Measurements from ENCODE around the gene ENKD1. TPM values are rescaled to one million over a fixed set of nuclear protein-coding genes. Genes with fewer than 3 reads are reported as not detected.

Gene ENKD1
- total RNA-seq, 5 donors from 2014 or later (not counting 1 experiment from before 2014, with no cell fraction given), result 4.2 to 12.1 (median 10.1) TPM

DNA sequence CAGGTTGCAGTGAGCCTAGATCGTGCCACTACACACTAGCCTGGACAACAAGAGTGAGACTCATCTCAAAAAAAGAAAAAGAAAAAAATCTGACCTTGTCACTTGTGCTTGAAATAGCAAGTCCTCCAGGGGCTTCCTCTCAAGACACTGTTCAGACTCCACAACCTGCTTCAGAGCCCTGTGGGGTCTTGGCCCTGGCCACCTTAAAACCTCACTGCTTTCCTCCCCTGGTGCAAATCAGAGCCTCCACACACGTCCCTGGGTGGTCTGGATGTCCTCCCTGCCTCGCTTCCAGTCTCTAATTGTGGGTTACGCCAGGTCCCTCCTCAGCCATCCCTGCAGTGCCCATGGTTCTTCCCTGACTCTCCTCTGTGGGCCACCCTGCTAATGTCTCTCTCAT is 11.2 kb downstream of the ENKD1 start:
- H3K27me3 ChIP-seq (replicated peaks in 1 of 2; ENCODE audit: control insufficient read depth in 2 of 2, extremely low read depth in 1 of 2, insufficient read depth in 2 of 2, low read length in 1 of 2), result no peaks in the 10 kb centered on the region
- H3K36me3 ChIP-seq (ENCODE audit: control insufficient read depth in 2 of 2, extremely low read depth in 1 of 2, insufficient read depth in 1 of 2, low read length in 1 of 2), result peaks cover 22 to 60% of the 10 kb centered on the region in 2 donors
- ATAC-seq (replicated peaks in 1 of 4) (no peak), DNase-seq (no peak)
- no peaks in the 10 kb centered on the region for H3K9me3 ChIP-seq
- no peaks in the 10 kb centered on the region for H3K27me3 Mint-ChIP-seq
- H3K4me3 Mint-ChIP-seq, result no peak overlapping the region
- H3K27ac Mint-ChIP-seq, result peak overlapping the region in 1 of 2 donors; percentile 60
- no peak overlapping the region for H3K27ac ChIP-seq (ENCODE audit: low read length)
- H3K4me1 Mint-ChIP-seq, result peaks cover 8 to 32% (median 25%) of the 10 kb centered on the region in 3 donors
- no peaks in the 10 kb centered on the region for H3K9me3 Mint-ChIP-seq
- CTCF ChIA-PET, result interaction anchor here in 1 of 2 donors (1.2 kb wide), 1 partner anchor 14 kb away, joined by 3 read pairs; no protein-coding TSS in a partner anchor
- POLR2A ChIA-PET, result no interaction called here
- H3K36me3 Mint-ChIP-seq, result peaks cover 31% of the 10 kb centered on the region
- peaks cover 5 to 19% of the 10 kb centered on the region in 2 experiments for H3K4me1 ChIP-seq (ENCODE audit: control insufficient read depth in 1 of 2, extremely low read depth in 1 of 2, insufficient read depth in 2 of 2, low read length in 2 of 2)
- 89% methylated on average over 4 of the region's 4 CpGs for WGBS (ENCODE audit: insufficient coverage)
- no peak overlapping the region for H3K4me3 ChIP-seq (ENCODE audit: control insufficient read depth in 1 of 2, extremely low read depth in 1 of 2, low read length in 1 of 2)

GRCh38 chr16:67654403-67654911 is 12.1 kb downstream of the ENKD1 start:
- Histone ChIP-seq H3K9me3 (no peaks in the 10 kb centered on the region), H3K4me3 (ENCODE audit: control insufficient read depth in 1 of 2, extremely low read depth in 1 of 2, low read length in 1 of 2) (no peak overlapping the region), H3K27me3 (replicated peaks in 1 of 2; ENCODE audit: control insufficient read depth in 2 of 2, extremely low read depth in 1 of 2, insufficient read depth in 2 of 2, low read length in 1 of 2) (no peaks in the 10 kb centered on the region), H3K36me3 (ENCODE audit: control insufficient read depth in 2 of 2, extremely low read depth in 1 of 2, insufficient read depth in 1 of 2, low read length in 1 of 2) (peaks cover 26 to 69% of the 10 kb centered on the region in 2 donors), H3K4me1 (ENCODE audit: control insufficient read depth in 1 of 2, extremely low read depth in 1 of 2, insufficient read depth in 2 of 2, low read length in 2 of 2) (peaks cover 5 to 15% of the 10 kb centered on the region in 2 experiments), H3K27ac (ENCODE audit: low read length) (no peak overlapping the region)
- no peak for DNase-seq
- POLR2A ChIA-PET, result no interaction called here
- Mint-ChIP-seq H3K9me3 (no peaks in the 10 kb centered on the region), H3K27ac (no peak overlapping the region), H3K36me3 (peaks cover 38% of the 10 kb centered on the region), H3K4me3 (no peak overlapping the region), H3K4me1 (peaks cover 9 to 33% (median 24%) of the 10 kb centered on the region in 3 donors), H3K27me3 (no peaks in the 10 kb centered on the region)
- 96% methylated on average over 30 of the region's 30 CpGs for WGBS (ENCODE audit: insufficient coverage)
- ATAC-seq (replicated peaks in 1 of 4), result no peak
- CTCF ChIA-PET, result no interaction called here

- ATAC-seq (replicated peaks in 1 of 4), result no peak
- Mint-ChIP-seq H3K27ac (no peak overlapping the region), H3K4me3 (no peak overlapping the region), H3K4me1 (peaks cover 5 to 28% (median 18%) of the 10 kb centered on the region in 3 donors), H3K36me3 (peaks cover 38% of the 10 kb centered on the region), H3K27me3 (no peaks in the 10 kb centered on the region), H3K9me3 (no peaks in the 10 kb centered on the region)
- no peak for DNase-seq
- Histone ChIP-seq H3K4me3 (ENCODE audit: control insufficient read depth in 1 of 2, extremely low read depth in 1 of 2, low read length in 1 of 2) (no peak overlapping the region), H3K36me3 (ENCODE audit: control insufficient read depth in 2 of 2, extremely low read depth in 1 of 2, insufficient read depth in 1 of 2, low read length in 1 of 2) (peaks cover 26 to 74% of the 10 kb centered on the region in 2 donors), H3K27me3 (replicated peaks in 1 of 2; ENCODE audit: control insufficient read depth in 2 of 2, extremely low read depth in 1 of 2, insufficient read depth in 2 of 2, low read length in 1 of 2) (no peaks in the 10 kb centered on the region), H3K9me3 (no peaks in the 10 kb centered on the region), H3K27ac (ENCODE audit: low read length) (no peak overlapping the region), H3K4me1 (ENCODE audit: control insufficient read depth in 1 of 2, extremely low read depth in 1 of 2, insufficient read depth in 2 of 2, low read length in 2 of 2) (peaks cover 2 to 10% of the 10 kb centered on the region in 2 experiments)
- CTCF ChIA-PET, result no interaction called here
- 95% methylated on average over 22 of the region's 25 CpGs for WGBS (ENCODE audit: insufficient coverage)
- POLR2A ChIA-PET, result no interaction called here
Measured at GRCh38 chr16:67653789-67654402, 12.7 kb downstream of the ENKD1 start.

DNA sequence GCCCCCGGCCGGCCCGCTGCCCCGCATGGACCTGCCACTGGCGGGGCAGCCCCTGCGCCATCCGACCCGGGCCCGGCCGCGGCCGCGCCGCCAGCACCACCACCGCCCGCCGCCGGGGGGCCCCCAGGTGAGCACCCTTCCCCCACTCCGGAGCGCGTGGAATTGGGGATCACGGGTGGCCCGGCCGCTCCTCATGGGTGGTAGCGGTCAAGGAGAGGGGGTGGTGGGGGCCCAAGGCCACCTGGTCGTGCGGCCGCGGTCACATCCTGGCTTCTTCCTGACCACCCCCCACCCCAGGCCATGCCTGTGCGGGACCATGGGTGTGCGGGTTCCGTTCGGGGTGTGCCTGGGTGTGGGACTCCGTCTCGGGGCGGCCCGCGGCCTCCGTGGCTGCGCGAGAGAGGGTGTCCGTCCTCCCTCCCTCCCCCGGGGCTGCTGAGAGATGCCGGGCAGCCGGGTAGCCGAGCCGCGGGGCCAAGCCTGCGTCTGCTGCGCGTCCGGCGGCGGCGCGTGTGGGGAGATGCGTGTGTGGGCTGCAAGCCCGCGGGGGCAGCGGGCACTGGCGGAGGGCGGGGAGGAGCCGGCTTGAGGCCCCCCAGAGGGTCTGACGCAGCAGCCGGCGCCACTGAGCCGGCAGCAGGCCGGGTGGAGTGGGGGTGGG is 13.3 kb downstream of the ENKD1 start:
- Histone ChIP-seq H3K27me3 (replicated peaks in 1 of 2; ENCODE audit: control insufficient read depth in 2 of 2, extremely low read depth in 1 of 2, insufficient read depth in 2 of 2, low read length in 1 of 2) (no peaks in the 10 kb centered on the region), H3K4me1 (ENCODE audit: control insufficient read depth in 1 of 2, extremely low read depth in 1 of 2, insufficient read depth in 2 of 2, low read length in 2 of 2) (peaks cover 0 to 3% of the 10 kb centered on the region in 2 experiments), H3K4me3 (ENCODE audit: control insufficient read depth in 1 of 2, extremely low read depth in 1 of 2, low read length in 1 of 2) (no peak overlapping the region), H3K9me3 (no peaks in the 10 kb centered on the region), H3K36me3 (ENCODE audit: control insufficient read depth in 2 of 2, extremely low read depth in 1 of 2, insufficient read depth in 1 of 2, low read length in 1 of 2) (peaks cover 26 to 79% of the 10 kb centered on the region in 2 donors), H3K27ac (ENCODE audit: low read length) (no peak overlapping the region)
- no peak overlapping the region for H3K27ac Mint-ChIP-seq
- no peaks in the 10 kb centered on the region for H3K9me3 Mint-ChIP-seq
- peaks cover 1 to 24% (median 14%) of the 10 kb centered on the region in 3 donors for H3K4me1 Mint-ChIP-seq
- H3K36me3 Mint-ChIP-seq, result peaks cover 38% of the 10 kb centered on the region
- no peak for ATAC-seq (replicated peaks in 1 of 4)
- no peak for DNase-seq
- ChIA-PET POLR2A (no interaction called here), CTCF (no interaction called here)
- H3K4me3 Mint-ChIP-seq, result no peak overlapping the region
- no peaks in the 10 kb centered on the region for H3K27me3 Mint-ChIP-seq
- WGBS (ENCODE audit: insufficient coverage), result 97% methylated on average over 43 of the region's 68 CpGs

DNA sequence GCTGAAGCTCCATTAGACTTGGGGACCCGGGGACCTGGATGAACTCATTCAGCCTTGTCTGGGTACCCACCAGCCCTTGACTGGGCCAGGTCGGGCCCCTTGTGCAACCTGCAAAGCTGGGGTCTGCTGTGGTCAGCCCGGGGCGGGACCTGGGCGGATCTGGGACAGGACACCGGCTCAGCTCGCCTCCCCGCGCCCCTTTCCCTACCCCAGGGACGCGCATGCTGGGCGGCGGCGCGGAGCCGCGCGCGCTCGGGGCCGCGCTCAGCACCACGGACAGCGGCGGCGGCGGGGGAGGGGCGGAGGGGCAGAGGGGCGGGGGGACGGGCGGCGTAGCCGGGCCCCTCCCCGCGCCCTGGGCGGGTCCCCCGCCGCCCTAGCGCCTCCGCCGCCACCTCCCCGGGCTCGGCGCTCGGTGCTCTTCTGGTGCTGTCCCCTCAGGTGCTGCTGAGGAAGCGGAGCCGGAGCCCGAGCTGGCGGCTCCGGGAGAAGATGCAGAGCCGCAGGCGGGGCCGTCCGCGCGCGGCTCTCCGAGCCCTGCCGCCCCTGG is 13.9 kb downstream of the ENKD1 start:
- H3K9me3 Mint-ChIP-seq, result no peaks in the 10 kb centered on the region
- peak overlapping the region in 1 of 2 donors; percentile 71 for H3K27ac Mint-ChIP-seq
- Histone ChIP-seq H3K9me3 (no peaks in the 10 kb centered on the region), H3K27ac (ENCODE audit: low read length) (no peak overlapping the region), H3K4me1 (ENCODE audit: control insufficient read depth in 1 of 2, extremely low read depth in 1 of 2, insufficient read depth in 2 of 2, low read length in 2 of 2) (no peaks in the 10 kb centered on the region), H3K4me3 (ENCODE audit: control insufficient read depth in 1 of 2, extremely low read depth in 1 of 2, low read length in 1 of 2) (no peak overlapping the region), H3K27me3 (replicated peaks in 1 of 2; ENCODE audit: control insufficient read depth in 2 of 2, extremely low read depth in 1 of 2, insufficient read depth in 2 of 2, low read length in 1 of 2) (no peaks in the 10 kb centered on the region), H3K36me3 (ENCODE audit: control insufficient read depth in 2 of 2, extremely low read depth in 1 of 2, insufficient read depth in 1 of 2, low read length in 1 of 2) (peaks cover 26 to 82% of the 10 kb centered on the region in 2 donors)
- ChIA-PET CTCF (no interaction called here), POLR2A (no interaction called here)
- H3K4me3 Mint-ChIP-seq, result no peak overlapping the region
- DNase-seq (no peak), ATAC-seq (replicated peaks in 1 of 4) (peak in 1 of 4 experiments; percentile 17)
- WGBS (ENCODE audit: insufficient coverage), result 93% methylated on average over 50 of the region's 59 CpGs
- H3K36me3 Mint-ChIP-seq, result peaks cover 38% of the 10 kb centered on the region
- peaks cover 1 to 18% (median 14%) of the 10 kb centered on the region in 3 donors for H3K4me1 Mint-ChIP-seq
- H3K27me3 Mint-ChIP-seq, result no peaks in the 10 kb centered on the region

DNA sequence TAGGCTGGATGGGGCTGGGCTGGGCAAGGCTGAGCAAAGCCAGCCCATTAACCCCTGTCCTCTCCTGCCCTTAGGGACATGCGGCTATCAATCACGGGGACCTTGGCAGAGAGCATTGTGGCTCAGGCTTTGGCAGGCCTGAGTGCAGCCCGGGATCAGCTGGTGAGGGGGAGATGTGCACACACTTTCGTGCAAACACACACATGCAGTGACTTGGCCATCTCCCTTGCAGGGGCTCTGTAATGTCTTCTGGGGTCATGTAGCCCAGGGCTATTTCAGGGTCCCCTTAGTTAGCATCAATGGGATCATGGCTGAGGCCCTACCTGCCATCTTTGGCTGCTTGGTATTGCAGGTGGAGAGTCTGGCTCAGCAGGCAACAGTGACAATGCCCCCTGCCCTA is 14.7 kb downstream of the ENKD1 start:
- DNase-seq (no peak), ATAC-seq (replicated peaks in 1 of 4) (no peak)
- ChIA-PET CTCF (no interaction called here), POLR2A (no interaction called here)
- H3K9me3 ChIP-seq, result no peaks in the 10 kb centered on the region
- Mint-ChIP-seq H3K27ac (peak overlapping the region; percentile 61 to 71), H3K4me1 (peaks cover 4 to 18% (median 14%) of the 10 kb centered on the region in 3 donors), H3K4me3 (no peak overlapping the region), H3K36me3 (peaks cover 38% of the 10 kb centered on the region), H3K27me3 (no peaks in the 10 kb centered on the region), H3K9me3 (no peaks in the 10 kb centered on the region)
- 86% methylated on average over 2 of the region's 4 CpGs for WGBS (ENCODE audit: insufficient coverage)
- H3K4me1 ChIP-seq (ENCODE audit: control insufficient read depth in 1 of 2, extremely low read depth in 1 of 2, insufficient read depth in 2 of 2, low read length in 2 of 2), result peaks cover 0 to 6% of the 10 kb centered on the region in 2 experiments
- no peaks in the 10 kb centered on the region for H3K27me3 ChIP-seq (replicated peaks in 1 of 2; ENCODE audit: control insufficient read depth in 2 of 2, extremely low read depth in 1 of 2, insufficient read depth in 2 of 2, low read length in 1 of 2)
- H3K27ac ChIP-seq (ENCODE audit: low read length), result no peak overlapping the region
- no peak overlapping the region for H3K4me3 ChIP-seq (ENCODE audit: control insufficient read depth in 1 of 2, extremely low read depth in 1 of 2, low read length in 1 of 2)
- peaks cover 22 to 82% of the 10 kb centered on the region in 2 donors for H3K36me3 ChIP-seq (ENCODE audit: control insufficient read depth in 2 of 2, extremely low read depth in 1 of 2, insufficient read depth in 1 of 2, low read length in 1 of 2)

Data from T-cell (primary cell).